ENCODE results near the gene KCTD12. TPM values are rescaled to one million over a fixed set of nuclear protein-coding genes. Genes with fewer than 3 reads are reported as not detected.
A peak's percentile ranks its signal among the peaks of the same experiment; 100 is the strongest.

KCTD12 gene
- total RNA-seq, 1 experiment from 2014 or later, result 1.9 TPM

- ATAC-seq (no peak), DNase-seq (ENCODE audit: low read depth, low spot score) (no peak)
- H3K36me3 ChIP-seq (ENCODE audit: control insufficient read depth in 1 of 2, insufficient read depth in 2 of 2, low read length in 2 of 2), result no peaks in the 10 kb centered on the region
- H3K27ac ChIP-seq (ENCODE audit: low read depth, low read length), result no peak overlapping the region
- BruUV-seq (replicated peaks), result no TSS peak
- ChIA-PET RAD21 (ENCODE audit: low non-redundant PET in 1 of 2, low total read pairs in 2 of 2, uncharacterized antibody in 2 of 2, unreplicated experiment in 2 of 2) (no interaction called here), POLR2A (no interaction called here), CTCF (no interaction called here)
- H3K79me2 ChIP-seq (ENCODE audit: insufficient read depth, low read length), result no peaks in the 10 kb centered on the region
- TF ChIP-seq TCF7L2 (IDR thresholded peaks at IDR 0.05; ENCODE audit: borderline replicate concordance, extremely low read depth, insufficient read depth, insufficient read length), result no peak
- no peak for TF ChIP-seq EZH2 (IDR thresholded peaks at IDR 0.05)
- TF ChIP-seq POLR2A (IDR thresholded peaks at IDR 0.05; ENCODE audit: borderline replicate concordance, extremely low read depth, insufficient read depth, insufficient read length), result no peak
- no peak for TF ChIP-seq ELF1 (IDR thresholded peaks at IDR 0.05; ENCODE audit: borderline replicate concordance, low read depth)
- TF ChIP-seq POLR2AphosphoS5 (IDR thresholded peaks at IDR 0.05; ENCODE audit: low read depth, low read length), result no peak
- TF ChIP-seq, protein P1, sequence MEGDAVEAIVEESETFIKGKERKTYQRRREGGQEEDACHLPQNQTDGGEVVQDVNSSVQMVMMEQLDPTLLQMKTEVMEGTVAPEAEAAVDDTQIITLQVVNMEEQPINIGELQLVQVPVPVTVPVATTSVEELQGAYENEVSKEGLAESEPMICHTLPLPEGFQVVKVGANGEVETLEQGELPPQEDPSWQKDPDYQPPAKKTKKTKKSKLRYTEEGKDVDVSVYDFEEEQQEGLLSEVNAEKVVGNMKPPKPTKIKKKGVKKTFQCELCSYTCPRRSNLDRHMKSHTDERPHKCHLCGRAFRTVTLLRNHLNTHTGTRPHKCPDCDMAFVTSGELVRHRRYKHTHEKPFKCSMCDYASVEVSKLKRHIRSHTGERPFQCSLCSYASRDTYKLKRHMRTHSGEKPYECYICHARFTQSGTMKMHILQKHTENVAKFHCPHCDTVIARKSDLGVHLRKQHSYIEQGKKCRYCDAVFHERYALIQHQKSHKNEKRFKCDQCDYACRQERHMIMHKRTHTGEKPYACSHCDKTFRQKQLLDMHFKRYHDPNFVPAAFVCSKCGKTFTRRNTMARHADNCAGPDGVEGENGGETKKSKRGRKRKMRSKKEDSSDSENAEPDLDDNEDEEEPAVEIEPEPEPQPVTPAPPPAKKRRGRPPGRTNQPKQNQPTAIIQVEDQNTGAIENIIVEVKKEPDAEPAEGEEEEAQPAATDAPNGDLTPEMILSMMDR (IDR thresholded peaks at IDR 0.05 in 2 of 3, conservative IDR thresholded peaks at IDR 0.05 in 1 of 3; ENCODE audit: borderline replicate concordance in 1 of 3, insufficient read depth in 1 of 3, low read depth in 2 of 3, low read length in 2 of 3), result no peak
- no peak for TF ChIP-seq RAD21 (IDR thresholded peaks at IDR 0.05; ENCODE audit: low read depth)
- TF ChIP-seq, protein P2, sequence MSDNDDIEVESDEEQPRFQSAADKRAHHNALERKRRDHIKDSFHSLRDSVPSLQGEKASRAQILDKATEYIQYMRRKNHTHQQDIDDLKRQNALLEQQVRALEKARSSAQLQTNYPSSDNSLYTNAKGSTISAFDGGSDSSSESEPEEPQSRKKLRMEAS (IDR thresholded peaks at IDR 0.05), result no peak
- no peaks in the 10 kb centered on the region for H3K27me3 ChIP-seq (ENCODE audit: insufficient read depth, low read length)
- H2AFZ ChIP-seq (ENCODE audit: low read depth, low read length, poor library complexity, severe bottlenecking), result no peak overlapping the region
- no peak overlapping the region for H3K4me3 ChIP-seq (replicated peaks in 1 of 2; ENCODE audit: low read depth in 1 of 2, low read length in 2 of 2)
- intact Hi-C loops (cut with micrococcal nuclease), result no loop called here
- H3K9me2 ChIP-seq (ENCODE audit: insufficient read depth), result no peaks in the 10 kb centered on the region
- H3K4me1 ChIP-seq (ENCODE audit: control insufficient read depth in 1 of 2, insufficient read depth in 2 of 2, low read length in 2 of 2), result no peaks in the 10 kb centered on the region
- H4K20me1 ChIP-seq (ENCODE audit: insufficient read depth), result no peaks in the 10 kb centered on the region
- H3K9ac ChIP-seq (ENCODE audit: low read length), result no peak overlapping the region
- no peak overlapping the region for H3K4me2 ChIP-seq (ENCODE audit: low read length)
- H3K9me3 ChIP-seq (ENCODE audit: control insufficient read depth in 1 of 2, insufficient read depth in 1 of 2, low read depth in 1 of 2, low read length in 2 of 2), result no peaks in the 10 kb centered on the region
Observed at GRCh38 chr13:76853481-76853880, 32.7 kb downstream of the KCTD12 start.

- no peaks in the 10 kb centered on the region for H3K79me2 ChIP-seq (ENCODE audit: insufficient read depth, low read length)
- H3K27me3 ChIP-seq (ENCODE audit: insufficient read depth, low read length), result no peaks in the 10 kb centered on the region
- ATAC-seq (no peak), DNase-seq (ENCODE audit: low read depth, low spot score) (no peak)
- POLR2A ChIA-PET, result no interaction called here
- intact Hi-C loops (cut with micrococcal nuclease), result no loop called here
- no peaks in the 10 kb centered on the region for H4K20me1 ChIP-seq (ENCODE audit: insufficient read depth)
- H3K4me2 ChIP-seq (ENCODE audit: low read length), result no peak overlapping the region
- no peaks in the 10 kb centered on the region for H3K9me2 ChIP-seq (ENCODE audit: insufficient read depth)
- RAD21 ChIA-PET (ENCODE audit: low non-redundant PET in 1 of 2, low total read pairs in 2 of 2, uncharacterized antibody in 2 of 2, unreplicated experiment in 2 of 2), result no interaction called here
- no peak overlapping the region for H3K9ac ChIP-seq (ENCODE audit: low read length)
- H2AFZ ChIP-seq (ENCODE audit: low read depth, low read length, poor library complexity, severe bottlenecking), result no peak overlapping the region
- no TSS peak for BruUV-seq (replicated peaks)
- H3K27ac ChIP-seq (ENCODE audit: low read depth, low read length), result no peak overlapping the region
- no peak overlapping the region for H3K4me3 ChIP-seq (replicated peaks in 1 of 2; ENCODE audit: low read depth in 1 of 2, low read length in 2 of 2)
- no peaks in the 10 kb centered on the region for H3K4me1 ChIP-seq (ENCODE audit: control insufficient read depth in 1 of 2, insufficient read depth in 2 of 2, low read length in 2 of 2)
- H3K9me3 ChIP-seq (ENCODE audit: control insufficient read depth in 1 of 2, insufficient read depth in 1 of 2, low read depth in 1 of 2, low read length in 2 of 2), result no peaks in the 10 kb centered on the region
- no peaks in the 10 kb centered on the region for H3K36me3 ChIP-seq (ENCODE audit: control insufficient read depth in 1 of 2, insufficient read depth in 2 of 2, low read length in 2 of 2)
- CTCF ChIA-PET, result no interaction called here
- TF ChIP-seq ZFX (IDR thresholded peaks at IDR 0.05), result no peak
- TF ChIP-seq CEBPB (IDR thresholded peaks at IDR 0.05; ENCODE audit: low read depth), result peak; percentile 27; the same call in 1 of the 2 replicates
Observed at GRCh38 chr13:76852986-76853385, 33.2 kb downstream of the KCTD12 start.
